ENCODE results near the gene ARHGAP26. TPM values are rescaled to one million over a fixed set of nuclear protein-coding genes. Genes with fewer than 3 reads are reported as not detected.

Gene ARHGAP26
- total RNA-seq, 1 experiment from 2014 or later, result 34.5 TPM

GRCh38 chr5:143011585-143011984 is 241.4 kb downstream of the ARHGAP26 start:
- ATAC-seq (no peak), DNase-seq (ENCODE audit: low read depth, low spot score) (no peak)
- H3K4me2 ChIP-seq (ENCODE audit: low read length), result no peak overlapping the region
- H3K27ac ChIP-seq (ENCODE audit: low read depth, low read length), result no peak overlapping the region
- BruUV-seq (replicated peaks), result no TSS peak
- no peaks in the 10 kb centered on the region for H3K9me2 ChIP-seq (ENCODE audit: insufficient read depth)
- TF ChIP-seq REST (IDR thresholded peaks at IDR 0.05; ENCODE audit: low read depth) (no peak), CEBPB (IDR thresholded peaks at IDR 0.05; ENCODE audit: low read depth) (no peak), FOSL1 (IDR thresholded peaks at IDR 0.05; ENCODE audit: low read depth) (no peak), EGR1 (IDR thresholded peaks at IDR 0.05; ENCODE audit: low read depth) (no peak), POLR2A (IDR thresholded peaks at IDR 0.05; ENCODE audit: borderline replicate concordance, extremely low read depth, insufficient read depth, insufficient read length) (no peak), RAD21 (IDR thresholded peaks at IDR 0.05; ENCODE audit: low read depth) (no peak), JUND (IDR thresholded peaks at IDR 0.05) (no peak), ZFX (IDR thresholded peaks at IDR 0.05) (no peak), EZH2phosphoT487 (IDR thresholded peaks at IDR 0.05; ENCODE audit: borderline replicate concordance) (no peak), TCF7L2 (IDR thresholded peaks at IDR 0.05; ENCODE audit: borderline replicate concordance, extremely low read depth, insufficient read depth, insufficient read length) (no peak), EZH2 (IDR thresholded peaks at IDR 0.05) (no peak), MAX (IDR thresholded peaks at IDR 0.05) (no peak)
- POLR2A ChIA-PET, result no interaction called here
- H3K9me3 ChIP-seq (ENCODE audit: control insufficient read depth in 1 of 2, insufficient read depth in 1 of 2, low read depth in 1 of 2, low read length in 2 of 2), result no peaks in the 10 kb centered on the region
- peaks cover 0 to 17% of the 10 kb centered on the region in 2 experiments; a peak in 2 of 4 replicates for H3K4me1 ChIP-seq (ENCODE audit: control insufficient read depth in 1 of 2, insufficient read depth in 2 of 2, low read length in 2 of 2)
- no peaks in the 10 kb centered on the region for H3K36me3 ChIP-seq (ENCODE audit: control insufficient read depth in 1 of 2, insufficient read depth in 2 of 2, low read length in 2 of 2)
- H4K20me1 ChIP-seq (ENCODE audit: insufficient read depth), result no peaks in the 10 kb centered on the region
- RAD21 ChIA-PET (ENCODE audit: low non-redundant PET in 1 of 2, low total read pairs in 2 of 2, uncharacterized antibody in 2 of 2, unreplicated experiment in 2 of 2), result no interaction called here
- no peaks in the 10 kb centered on the region for H3K79me2 ChIP-seq (ENCODE audit: insufficient read depth, low read length)
- no peak overlapping the region for H2AFZ ChIP-seq (ENCODE audit: low read depth, low read length, poor library complexity, severe bottlenecking)
- H3K9ac ChIP-seq (ENCODE audit: low read length), result no peak overlapping the region
- CTCF ChIA-PET, result interaction anchor here (2.0 kb wide), 1 partner anchor 9 kb away, joined by 6 read pairs; no protein-coding TSS in a partner anchor
- intact Hi-C loops (cut with micrococcal nuclease), result loop anchor here (10.0 kb wide), 3 partner anchors 403 to 1133 kb away; no protein-coding TSS in a partner anchor
- no peaks in the 10 kb centered on the region for H3K27me3 ChIP-seq (ENCODE audit: insufficient read depth, low read length)
- H3K4me3 ChIP-seq (replicated peaks in 1 of 2; ENCODE audit: low read depth in 1 of 2, low read length in 2 of 2), result no peak overlapping the region
